H1 (cell line): ENCODE results near the gene UTP14C. TPM values are rescaled to one million over a fixed set of nuclear protein-coding genes. Genes with fewer than 3 reads are reported as not detected.

Experiments used
- CTCF ChIA-PET: fragments of 300-600 bp; sonication (Branson Sonifier 250); formaldehyde crosslinking; loops from one replicate; lab custom pipeline; 2021; ENCODE audit not compliant: partially characterized antibody; lab: Charles Lee
- POLR2A ChIA-PET: fragments of 300-600 bp; sonication (Branson Sonifier 250); formaldehyde crosslinking; loops from one replicate; lab custom pipeline; 2021; ENCODE audit warnings: inconsistent platforms; ENCODE audit not compliant: partially characterized antibody; lab: Charles Lee
- DNase-seq, 2 experiments: peaks; one replicate each; pipeline versions ENCODE4 v3.0.0 to v3.0.0-alpha.2; 2010 to 2022; ENCODE audit warnings: low spot score in 2 of 2, low read depth in 1 of 2, mixed read lengths in 1 of 2
- FAIRE-seq: peaks from 2 replicates; lab custom pipeline; 2011; peaks lifted over from hg19 to GRCh38; lab: Jason Lieb, UNC
- H2AFZ ChIP-seq: 2 replicates; pipeline ENCODE4 v1.8.1; 2012; ENCODE audit warnings: low read length, inconsistent platforms
- H2AK5ac ChIP-seq: 2 replicates; pipeline ENCODE4 v1.6.1; 2013; ENCODE audit warnings: low read depth, low read length
- H2BK120ac ChIP-seq: replicated peaks from 2 replicates; pipeline ENCODE3; 2013; ENCODE audit warnings: low read depth, low read length, inconsistent platforms
- H2BK12ac ChIP-seq: 2 replicates; pipeline ENCODE4 v1.6.1; 2013; ENCODE audit warnings: low read depth, low read length
- H2BK15ac ChIP-seq: 2 replicates; pipeline ENCODE4 v1.6.1; 2013; ENCODE audit warnings: low read length
- H2BK20ac ChIP-seq: 2 replicates; pipeline ENCODE4 v1.6.1; 2013; ENCODE audit warnings: low read length
- H2BK5ac ChIP-seq: 2 replicates; pipeline ENCODE4 v1.6.1; 2013; ENCODE audit warnings: low read depth, low read length
- H3K14ac ChIP-seq: 2 replicates; pipeline ENCODE4 v1.6.1; 2013; ENCODE audit warnings: inconsistent platforms; ENCODE audit not compliant: insufficient read length
- H3K18ac ChIP-seq: 2 replicates; pipeline ENCODE4 v1.6.1; 2013; ENCODE audit warnings: low read length; ENCODE audit errors: extremely low read depth
- H3K23ac ChIP-seq: 2 replicates; pipeline ENCODE4 v1.6.1; 2013; ENCODE audit warnings: inconsistent platforms; ENCODE audit not compliant: insufficient read length
- H3K23me2 ChIP-seq: 2 replicates; pipeline ENCODE4 v1.6.1; 2013; ENCODE audit warnings: low read depth, low read length
- H3K27ac ChIP-seq: 2 replicates; pipeline ENCODE4 v1.6.1; 2011; ENCODE audit warnings: low read depth, low read length, inconsistent platforms
- H3K27me3 ChIP-seq, 4 experiments: replicated peaks in 1 of 4; 1 replicate in 1 of 4; 2 replicates in 3 of 4; pipeline versions ENCODE4 v1.6.1 to v1.8.1; 2011 to 2013; ENCODE audit warnings: low read length in 3 of 4, mild to moderate bottlenecking in 3 of 4, inconsistent platforms in 2 of 4, mixed read lengths in 2 of 4, moderate library complexity in 1 of 4; ENCODE audit not compliant: control insufficient read depth in 3 of 4, insufficient read depth in 3 of 4; ENCODE audit errors: extremely low read depth in 1 of 4
- H3K36me3 ChIP-seq, 4 experiments: 2 replicates each; pipeline versions ENCODE4 v1.6.1 to v1.8.1; 2011 to 2013; ENCODE audit warnings: mild to moderate bottlenecking in 4 of 4, low read length in 3 of 4, moderate library complexity in 2 of 4, control low read depth in 1 of 4, inconsistent platforms in 1 of 4; ENCODE audit not compliant: insufficient read depth in 4 of 4, control insufficient read depth in 2 of 4
- H3K4ac ChIP-seq: replicated peaks from 2 replicates; pipeline ENCODE3; 2013; ENCODE audit warnings: low read length, low read depth, mixed read lengths, inconsistent platforms; ENCODE audit not compliant: insufficient read length
- H3K4me1 ChIP-seq, 4 experiments: replicated peaks in 1 of 4; 1 replicate in 1 of 4; 2 replicates in 3 of 4; pipeline versions ENCODE4 v1.6.1 to v1.8.1; 2011 to 2013; ENCODE audit warnings: low read length in 3 of 4, inconsistent platforms in 2 of 4, mixed read lengths in 1 of 4; ENCODE audit not compliant: insufficient read depth in 4 of 4, control insufficient read depth in 3 of 4
- H3K4me2 ChIP-seq, 2 experiments: 2 replicates each; pipeline versions ENCODE4 v1.6.1 to v1.8.1; 2011 to 2013; ENCODE audit warnings: low read depth in 2 of 2, low read length in 2 of 2, control low read depth in 1 of 2, inconsistent platforms in 1 of 2, mild to moderate bottlenecking in 1 of 2; ENCODE audit not compliant: insufficient read depth in 1 of 2
- H3K4me3 ChIP-seq, 4 experiments: fragments of 200-600, 300-600 bp in 1 of 4; sonication (generic), shearing (Covaris generic), sonication (Bioruptor Twin) in 1 of 4; 2 replicates each; pipeline versions ENCODE4 v1.5.1 to v1.8.1; 2011 to 2016; ENCODE audit warnings: low read length in 4 of 4, low read depth in 3 of 4, control low read depth in 2 of 4, inconsistent platforms in 2 of 4, mild to moderate bottlenecking in 2 of 4, mixed read lengths in 1 of 4, moderate library complexity in 1 of 4; ENCODE audit not compliant: insufficient read depth in 2 of 4; ENCODE audit errors: extremely low read depth in 1 of 4
- H3K56ac ChIP-seq: replicated peaks from 2 replicates; pipeline ENCODE3; 2013; ENCODE audit warnings: low read depth, mild to moderate bottlenecking, mixed read lengths, low read length, inconsistent platforms; ENCODE audit not compliant: insufficient read length
- H3K79me1 ChIP-seq: 2 replicates; pipeline ENCODE4 v1.6.1; 2013; ENCODE audit warnings: low read depth, low read length, control low read depth
- H3K79me2 ChIP-seq, 2 experiments: 2 replicates each; pipeline versions ENCODE4 v1.6.1 to v1.8.1; 2012 to 2013; ENCODE audit warnings: low read length in 2 of 2, mild to moderate bottlenecking in 2 of 2, inconsistent platforms in 1 of 2; ENCODE audit not compliant: insufficient read depth in 2 of 2, control insufficient read depth in 1 of 2
- H3K9ac ChIP-seq, 4 experiments: replicated peaks in 1 of 4; 1 replicate in 1 of 4; 2 replicates in 3 of 4; pipeline versions ENCODE4 v1.6.1 to v1.8.1; 2011 to 2013; ENCODE audit warnings: low read depth in 3 of 4, low read length in 3 of 4, control low read depth in 2 of 4, mild to moderate bottlenecking in 2 of 4, moderate library complexity in 2 of 4, inconsistent platforms in 1 of 4; ENCODE audit errors: extremely low read depth in 1 of 4
- H3K9me3 ChIP-seq, 2 experiments: 2 replicates each; pipeline versions ENCODE4 v1.6.1 to v1.8.1; 2012 to 2013; ENCODE audit warnings: mild to moderate bottlenecking in 2 of 2, moderate library complexity in 2 of 2, control low read depth in 1 of 2, inconsistent platforms in 1 of 2, low read depth in 1 of 2, low read length in 1 of 2, mixed read lengths in 1 of 2; ENCODE audit not compliant: insufficient read depth in 2 of 2
- H4K20me1 ChIP-seq, 2 experiments: replicated peaks in 1 of 2; 2 replicates each; pipeline versions ENCODE3 to v1.8.1; 2011 to 2013; ENCODE audit warnings: inconsistent platforms in 2 of 2, low read length in 2 of 2, mild to moderate bottlenecking in 1 of 2; ENCODE audit not compliant: insufficient read depth in 2 of 2, control insufficient read depth in 1 of 2
- H4K5ac ChIP-seq: 2 replicates; pipeline ENCODE4 v1.6.1; 2013; ENCODE audit warnings: low read length, low read depth, mixed read lengths, inconsistent platforms; ENCODE audit not compliant: insufficient read length
- H4K8ac ChIP-seq: 2 replicates; pipeline ENCODE4 v1.8.0; 2013; ENCODE audit warnings: mild to moderate bottlenecking, moderate library complexity, low read length, inconsistent platforms; ENCODE audit not compliant: insufficient read depth; ENCODE audit errors: extremely low read depth
- H4K91ac ChIP-seq: replicated peaks from 2 replicates; pipeline ENCODE3; 2013; ENCODE audit warnings: low read length, mixed read lengths, inconsistent platforms; ENCODE audit not compliant: insufficient read length
- ASH2L ChIP-seq: fragments of 200-600, 300-600 bp; sonication (generic); IDR thresholded peaks from one replicate; pipeline ENCODE4 v1.7.1; 2017; ENCODE audit warnings: low read length
- BACH1 ChIP-seq: IDR thresholded peaks from 2 replicates; pipeline ENCODE4 v1.6.1; 2012; ENCODE audit warnings: low read length, improper control_type of control experiment
- CHD2 ChIP-seq: IDR thresholded peaks from 2 replicates; pipeline ENCODE4 v1.6.1; 2012; ENCODE audit warnings: low read length, improper control_type of control experiment
- HDAC6 ChIP-seq: IDR thresholded peaks from one replicate; pipeline ENCODE4 v1.7.1; 2012; ENCODE audit warnings: low read depth, mild to moderate bottlenecking, inconsistent platforms, low read length, moderate library complexity
- KDM1A ChIP-seq: fragments of 200-600, 300-600 bp; sonication (generic); IDR thresholded peaks from 2 replicates; pipeline ENCODE4 v1.7.1; 2016; ENCODE audit warnings: mild to moderate bottlenecking, low read length, borderline replicate concordance
- MAFK ChIP-seq: IDR thresholded peaks from 2 replicates; pipeline ENCODE4 v1.6.1; 2012; ENCODE audit warnings: low read depth, mild to moderate bottlenecking, improper control_type of control experiment, low read length
- RXRA ChIP-seq: IDR thresholded peaks from 2 replicates; pipeline ENCODE4 v1.6.1; 2011; ENCODE audit warnings: low read depth, mild to moderate bottlenecking, low read length, moderate library complexity; ENCODE audit not compliant: insufficient read depth
- SP2 ChIP-seq: IDR thresholded peaks from 2 replicates; pipeline ENCODE4 v1.6.1; 2012; ENCODE audit warnings: mild to moderate bottlenecking, low read length, inconsistent platforms
- SP4 ChIP-seq: IDR thresholded peaks from 2 replicates; pipeline ENCODE4 v1.6.1; 2012; ENCODE audit warnings: low read length, inconsistent platforms
- WGBS, 2 experiments: shearing (Covaris generic) in 1 of 2; methylation state at CpG; one replicate each; pipeline versions ENCODE4 v1.1.6 to v1.1.7; 2013 to 2015; ENCODE audit warnings: low lambda C conversion rate in 2 of 2, mixed read lengths in 2 of 2, inconsistent platforms in 1 of 2, low coverage in 1 of 2, missing lambda C conversion rate in 1 of 2; ENCODE audit not compliant: insufficient replicate concordance in 2 of 2, insufficient coverage in 1 of 2, insufficient read length in 1 of 2; ENCODE audit errors: extremely low coverage in 1 of 2, missing lambda C conversion rate in 1 of 2; 5-methylcytosine and 5-hydroxymethylcytosine counted together
- polyA plus RNA-seq, 7 experiments: library from polyadenylated mRNA; depleted of rRNA in 3 of 7; stranded (reverse) in 5 of 7; unstranded in 2 of 7; fragments of >200 nt in 5 of 7; fragments of 200-250 nt in 2 of 7; gene quantifications; 1 replicate in 5 of 7; 2 replicates in 1 of 7; 4 replicates in 1 of 7; pipeline versions ENCODE4 v1.2.1 to v1.2.3, GENCODE V29; 2011 to 2013; ENCODE audit warnings: missing spikeins in 2 of 7, mixed read lengths in 2 of 7
- total RNA-seq: library from RNA; stranded (reverse); fragmentation: NEBNext Ultra II Directional; extraction: Animal tissue kit (Norgen Biotek cat#: 25700); gene quantifications from 2 replicates; pipeline ENCODE4 v1.2.1, GENCODE V29; 2021

UTP14C gene
- total and polyA plus RNA-seq, 2 of the 8 experiments (the other 6 are each of a cell fraction or from before 2014, with no cell fraction given): 6.8 to 22.7 TPM

DNA sequence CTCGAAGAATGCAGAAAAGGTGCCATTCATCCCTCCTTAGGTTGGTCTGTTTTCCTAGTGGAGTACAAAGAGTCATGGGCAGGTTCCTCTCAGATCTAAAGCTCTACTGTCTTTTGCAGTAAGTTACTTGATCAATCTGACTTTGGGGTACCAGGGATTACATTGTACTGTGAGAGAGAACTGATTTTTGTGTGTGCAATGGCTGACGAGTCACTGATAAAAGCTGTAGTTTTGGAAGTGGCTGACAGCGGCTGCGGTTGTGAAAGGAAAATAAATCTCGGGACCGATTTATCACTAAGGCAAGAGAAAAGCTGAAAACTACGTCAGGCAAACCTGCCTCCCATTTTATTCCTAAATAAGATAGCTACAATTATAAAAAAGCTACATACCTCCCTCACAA is 26.9 kb downstream of the UTP14C start:
- H3K27ac ChIP-seq: no peak overlapping the region
- H3K14ac ChIP-seq: no peak overlapping the region
- H3K4me1 ChIP-seq: no peaks in the 10 kb centered on the region; a peak in 1 of 7 replicates
- no peak overlapping the region for H3K18ac ChIP-seq
- WGBS, 2 experiments: 89% methylated on average over 7 of the region's 7 CpGs; no CpG with 5 or more reads in 1 of the 2 experiments
- no peak overlapping the region for H4K8ac ChIP-seq
- no peak for DNase-seq
- no peak overlapping the region for H3K23ac ChIP-seq
- H4K5ac ChIP-seq: no peak overlapping the region
- H3K79me2 ChIP-seq: no peaks in the 10 kb centered on the region
- H4K20me1 ChIP-seq: no peaks in the 10 kb centered on the region
- ChIA-PET POLR2A (no interaction called here), CTCF (interaction anchor here (0.7 kb wide), 1 partner anchor 76 kb away, joined by 3 read pairs; no protein-coding TSS in a partner anchor)
- no peak overlapping the region for H2BK20ac ChIP-seq
- 0 out of 2 replicates have a peak overlapping the region, but pooled peaks have one; percentile 35 for H2AFZ ChIP-seq
- no peak overlapping the region for H2BK5ac ChIP-seq
- H2BK120ac ChIP-seq: no peak overlapping the region
- no peak overlapping the region for H3K9ac ChIP-seq
- no peak overlapping the region for H2BK12ac ChIP-seq
- no peaks in the 10 kb centered on the region for H3K79me1 ChIP-seq
- no peak overlapping the region for H3K4me2 ChIP-seq
- H3K56ac ChIP-seq: no peak overlapping the region
- TF ChIP-seq HDAC6 (no peak), SP2 (no peak), KDM1A (no peak), SP4 (no peak), MAFK (no peak), CHD2 (no peak), ASH2L (no peak), RXRA (no peak), BACH1 (no peak)
- no peak overlapping the region for H3K4ac ChIP-seq
- H3K4me3 ChIP-seq: no peak overlapping the region
- H3K23me2 ChIP-seq: no peaks in the 10 kb centered on the region
- no peak overlapping the region for H2BK15ac ChIP-seq
- H3K27me3 ChIP-seq: no peaks in the 10 kb centered on the region
- FAIRE-seq: peak; percentile 19
- no peaks in the 10 kb centered on the region for H3K36me3 ChIP-seq
- H2AK5ac ChIP-seq: no peak overlapping the region
- no peak overlapping the region for H4K91ac ChIP-seq
- no peaks in the 10 kb centered on the region for H3K9me3 ChIP-seq
